MCF 10A (cell line): Measurements from ENCODE around the gene AKAIN1. TPM values are rescaled to one million over a fixed set of nuclear protein-coding genes. Genes with fewer than 3 reads are reported as not detected.

ENCODE experiments used
- BruUV-seq: library from RNA; stranded (reverse); fragments of 400-500 nt; replicated peaks from 2 replicates; lab custom pipeline; 2021; lab: Mats Ljungman, UMichigan
- CTCF ChIA-PET: fragments of 300-600 bp; sonication (Branson Sonifier 250); formaldehyde crosslinking; extraction: SDS; loops from one replicate; lab custom pipeline; 2021; ENCODE audit warnings: antibody characterized with exemption, inconsistent platforms; lab: Yijun Ruan, JAX
- POLR2A ChIA-PET: fragments of 300-600, 350-650 bp; sonication (Branson Sonifier 250); formaldehyde crosslinking; extraction: SDS; loops from one replicate; lab custom pipeline; 2020; ENCODE audit warnings: antibody characterized with exemption, inconsistent platforms; lab: Yijun Ruan, JAX
- DNase-seq: peaks from one replicate; pipeline ENCODE4 v3.0.0-alpha.2; 2018; ENCODE audit not compliant: unreplicated experiment
- H3K27ac Mint-ChIP-seq: one replicate; pipeline ENCODE4 v1.8.0; 2022; ENCODE audit warnings: mild to moderate bottlenecking, low read depth, mixed read lengths; ENCODE audit not compliant: unreplicated experiment
- H3K27me3 Mint-ChIP-seq: one replicate; pipeline ENCODE4 v1.8.0; 2022; ENCODE audit warnings: mixed read lengths; ENCODE audit not compliant: insufficient read depth, unreplicated experiment
- H3K36me3 Mint-ChIP-seq: one replicate; pipeline ENCODE4 v1.8.0; 2022; ENCODE audit warnings: mild to moderate bottlenecking, moderate library complexity, mixed read lengths; ENCODE audit not compliant: insufficient read depth, unreplicated experiment
- H3K4me1 Mint-ChIP-seq: one replicate; pipeline ENCODE4 v1.8.0; 2022; ENCODE audit warnings: mixed read lengths; ENCODE audit not compliant: insufficient read depth, unreplicated experiment
- H3K4me3 Mint-ChIP-seq: one replicate; pipeline ENCODE4 v1.8.0; 2022; ENCODE audit warnings: mild to moderate bottlenecking, moderate library complexity, mixed read lengths; ENCODE audit not compliant: unreplicated experiment
- H3K9me3 Mint-ChIP-seq: one replicate; pipeline ENCODE4 v1.8.0; 2022; ENCODE audit warnings: mixed read lengths; ENCODE audit not compliant: unreplicated experiment
- intact Hi-C: fragments of 100-400 bp; cut with micrococcal nuclease; formaldehyde crosslinking; loops from 2 replicates; pipeline ENCODE4 v1.14.1; 2022
- total RNA-seq: library from RNA; stranded (reverse); gene quantifications from 2 replicates; pipeline ENCODE4 v1.2.3, GENCODE V29; 2022
- TF ChIP-seq, protein P1 (sequence below): fragments of 200-600 bp; IDR thresholded peaks from one replicate; pipeline ENCODE4 v1.8.0; 2022; ENCODE audit warnings: antibody characterized with exemption, mild to moderate bottlenecking; ENCODE audit not compliant: unreplicated experiment

AKAIN1 gene
- total RNA-seq, 1 experiment from 2014 or later = not detected

DNA sequence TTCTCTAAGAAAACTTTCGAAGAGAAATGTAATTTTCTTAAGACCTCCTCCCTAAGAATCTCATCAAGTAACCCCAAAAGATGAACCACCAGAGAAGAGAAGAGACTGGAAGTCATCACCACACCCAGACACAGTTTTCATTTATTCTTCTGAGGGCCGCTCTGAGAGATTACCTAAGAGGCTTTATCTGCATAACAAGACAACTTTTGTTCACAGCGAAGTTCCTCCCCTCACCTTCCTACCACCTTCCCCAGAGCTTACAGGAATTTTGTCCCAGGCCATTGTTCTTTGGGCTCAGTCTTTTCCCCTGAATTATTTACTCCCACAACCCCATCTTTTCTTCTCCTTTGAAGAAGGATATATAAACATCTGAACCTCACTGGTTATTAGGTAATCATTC lies 92.8 kb downstream of the AKAIN1 start:
- ChIA-PET POLR2A (no interaction called here), CTCF (interaction anchor here (0.6 to 1.6 kb wide), 2 partner anchors 31 to 1059 kb away, joined by 3 to 7 read pairs; no protein-coding TSS in a partner anchor)
- TF ChIP-seq, protein P1, sequence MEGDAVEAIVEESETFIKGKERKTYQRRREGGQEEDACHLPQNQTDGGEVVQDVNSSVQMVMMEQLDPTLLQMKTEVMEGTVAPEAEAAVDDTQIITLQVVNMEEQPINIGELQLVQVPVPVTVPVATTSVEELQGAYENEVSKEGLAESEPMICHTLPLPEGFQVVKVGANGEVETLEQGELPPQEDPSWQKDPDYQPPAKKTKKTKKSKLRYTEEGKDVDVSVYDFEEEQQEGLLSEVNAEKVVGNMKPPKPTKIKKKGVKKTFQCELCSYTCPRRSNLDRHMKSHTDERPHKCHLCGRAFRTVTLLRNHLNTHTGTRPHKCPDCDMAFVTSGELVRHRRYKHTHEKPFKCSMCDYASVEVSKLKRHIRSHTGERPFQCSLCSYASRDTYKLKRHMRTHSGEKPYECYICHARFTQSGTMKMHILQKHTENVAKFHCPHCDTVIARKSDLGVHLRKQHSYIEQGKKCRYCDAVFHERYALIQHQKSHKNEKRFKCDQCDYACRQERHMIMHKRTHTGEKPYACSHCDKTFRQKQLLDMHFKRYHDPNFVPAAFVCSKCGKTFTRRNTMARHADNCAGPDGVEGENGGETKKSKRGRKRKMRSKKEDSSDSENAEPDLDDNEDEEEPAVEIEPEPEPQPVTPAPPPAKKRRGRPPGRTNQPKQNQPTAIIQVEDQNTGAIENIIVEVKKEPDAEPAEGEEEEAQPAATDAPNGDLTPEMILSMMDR = no peak
- no peak overlapping the region for H3K4me3 Mint-ChIP-seq
- BruUV-seq = no TSS peak
- peaks cover 11% of the 10 kb centered on the region for H3K27me3 Mint-ChIP-seq
- intact Hi-C loops = no loop called here
- H3K36me3 Mint-ChIP-seq = no peaks in the 10 kb centered on the region
- no peak for DNase-seq
- no peaks in the 10 kb centered on the region for H3K4me1 Mint-ChIP-seq
- H3K27ac Mint-ChIP-seq = no peak overlapping the region
- H3K9me3 Mint-ChIP-seq = no peaks in the 10 kb centered on the region

- CTCF ChIA-PET = interaction anchor here (1.2 to 1.3 kb wide), 2 partner anchors 29 to 36 kb away, joined by 3 to 4 read pairs; no protein-coding TSS in a partner anchor
- Mint-ChIP-seq H3K4me3 (no peak overlapping the region), H3K27me3 (peaks cover 11% of the 10 kb centered on the region), H3K9me3 (no peaks in the 10 kb centered on the region), H3K4me1 (no peaks in the 10 kb centered on the region), H3K36me3 (no peaks in the 10 kb centered on the region), H3K27ac (no peak overlapping the region)
- intact Hi-C loops = no loop called here
- no TSS peak for BruUV-seq
- POLR2A ChIA-PET = no interaction called here
- no peak for DNase-seq
- TF ChIP-seq, protein P1 = no peak
Measured at GRCh38 chr18:5103693-5104092, 93.4 kb downstream of the AKAIN1 start.

DNA sequence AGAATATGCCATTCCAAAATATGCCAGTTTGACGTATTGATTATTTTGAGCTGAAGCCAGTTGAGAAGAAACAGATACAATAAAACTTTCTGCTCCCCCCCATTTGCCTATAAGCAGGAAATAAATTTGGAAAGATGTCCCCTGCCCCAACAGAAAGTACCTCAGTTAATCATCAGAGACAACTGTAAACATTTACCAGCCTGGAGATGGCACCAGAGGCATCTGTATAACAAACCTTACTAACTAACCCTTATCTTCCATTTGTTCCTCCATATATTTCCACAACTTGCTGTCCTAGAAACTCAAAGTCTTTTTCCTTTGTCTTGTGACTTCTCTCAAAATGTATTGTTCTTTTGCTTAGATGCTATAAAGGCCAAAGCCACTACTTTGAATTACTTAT lies 93.8 kb downstream of the AKAIN1 start:
- BruUV-seq = no TSS peak
- no peaks in the 10 kb centered on the region for H3K4me1 Mint-ChIP-seq
- H3K36me3 Mint-ChIP-seq = no peaks in the 10 kb centered on the region
- DNase-seq = no peak
- TF ChIP-seq, protein P1 = no peak
- intact Hi-C loops = no loop called here
- no peak overlapping the region for H3K4me3 Mint-ChIP-seq
- POLR2A ChIA-PET = no interaction called here
- H3K27me3 Mint-ChIP-seq = peaks cover 11% of the 10 kb centered on the region
- H3K27ac Mint-ChIP-seq = no peak overlapping the region
- CTCF ChIA-PET = interaction anchor here (1.1 to 1.3 kb wide), 3 partner anchors 13 to 35 kb away, joined by 3 to 5 read pairs (median 4); no protein-coding TSS in a partner anchor
- H3K9me3 Mint-ChIP-seq = no peaks in the 10 kb centered on the region

- no peaks in the 10 kb centered on the region for H3K9me3 Mint-ChIP-seq
- DNase-seq = no peak
- no peak overlapping the region for H3K27ac Mint-ChIP-seq
- ChIA-PET CTCF (interaction anchor here (0.6 to 1.7 kb wide), 4 partner anchors 24 to 990 kb away, joined by 3 to 7 read pairs (median 4); no protein-coding TSS in a partner anchor), POLR2A (interaction anchor here (0.6 to 1.5 kb wide), 2 partner anchors 29 to 198 kb away, joined by 3 to 5 read pairs; partner anchors contain the start of gene ZBTB14)
- intact Hi-C loops = no loop called here
- no peaks in the 10 kb centered on the region for H3K36me3 Mint-ChIP-seq
- no peak overlapping the region for H3K4me3 Mint-ChIP-seq
- H3K27me3 Mint-ChIP-seq = no peaks in the 10 kb centered on the region
- TF ChIP-seq, protein P1 = no peak
- peaks cover 13% of the 10 kb centered on the region for H3K4me1 Mint-ChIP-seq
- no TSS peak for BruUV-seq
Measured at GRCh38 chr18:5097116-5097703, 99.8 kb downstream of the AKAIN1 start.
